Measurements from ENCODE around the gene ZNF524. TPM values are rescaled to one million over a fixed set of nuclear protein-coding genes. Genes with fewer than 3 reads are reported as not detected.

Gene ZNF524
- total RNA-seq, 1 experiment from 2014 or later: 11.1 TPM

DNA sequence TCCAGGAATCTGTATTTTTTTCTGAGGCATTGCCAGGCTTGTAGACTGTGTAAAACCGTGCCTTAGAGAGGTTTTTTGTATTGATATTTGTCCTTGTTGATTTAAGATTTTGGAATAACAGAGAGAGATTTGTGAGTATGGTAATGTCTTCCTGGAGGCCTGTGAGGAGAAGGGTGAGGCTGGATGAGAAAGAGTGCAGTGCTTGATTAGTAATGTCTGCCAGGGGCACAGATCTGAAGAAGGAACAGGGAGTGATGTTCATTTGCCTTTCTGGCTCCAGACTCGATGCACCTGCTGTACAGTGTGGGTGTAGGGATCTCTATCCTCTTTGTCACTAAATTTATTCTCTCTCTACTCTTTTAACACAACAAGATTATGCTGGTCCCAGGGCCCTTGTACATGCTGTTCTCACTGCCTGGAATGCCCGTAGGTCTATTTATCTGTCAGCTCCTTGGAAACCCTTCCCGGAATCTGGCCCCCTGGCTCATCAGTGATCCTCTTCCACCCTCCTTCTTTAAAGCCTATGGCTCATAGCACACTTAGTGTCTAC lies 5.0 kb upstream of the ZNF524 start:
- intact Hi-C loops (cut with micrococcal nuclease; ENCODE audit: unreplicated experiment): no loop called here
- Mint-ChIP-seq H3K9me3 (ENCODE audit: unreplicated experiment) (peaks cover 9% of the 10 kb centered on the region), H3K27ac (ENCODE audit: unreplicated experiment) (peak overlapping the region; percentile 25), H3K4me3 (ENCODE audit: unreplicated experiment) (no peak overlapping the region), H3K36me3 (ENCODE audit: insufficient read depth, unreplicated experiment) (peaks cover 63% of the 10 kb centered on the region), H3K4me1 (ENCODE audit: low read depth, unreplicated experiment) (peaks cover 14% of the 10 kb centered on the region), H3K27me3 (ENCODE audit: insufficient read depth, unreplicated experiment) (no peaks in the 10 kb centered on the region)
- no peak for TF ChIP-seq CTCF (IDR thresholded peaks at IDR 0.05; ENCODE audit: insufficient read depth in 1 of 2, low read depth in 1 of 2, low read length in 1 of 2, severe bottlenecking in 1 of 2, unreplicated experiment in 1 of 2)
- Histone ChIP-seq H3K36me3 (ENCODE audit: control insufficient read depth, insufficient read depth, low read length) (peaks cover 3% of the 10 kb centered on the region), H3K4me3 (ENCODE audit: low read depth, low read length) (no peak overlapping the region), H3K9me3 (no peaks in the 10 kb centered on the region), H3K4me1 (peaks cover 5% of the 10 kb centered on the region), H3K27me3 (replicated peaks; ENCODE audit: control insufficient read depth, insufficient read depth, low read length) (no peaks in the 10 kb centered on the region)
- POLR2A ChIA-PET: no interaction called here
- no TSS peak for BruUV-seq (replicated peaks)
- CTCF ChIA-PET: interaction anchor here (0.7 kb wide), 1 partner anchor 31 kb away, joined by 3 read pairs; no protein-coding TSS in a partner anchor
- DNase-seq: no peak

- H3K27me3 ChIP-seq (replicated peaks; ENCODE audit: control insufficient read depth, insufficient read depth, low read length): no peaks in the 10 kb centered on the region
- no peak overlapping the region for H3K4me3 Mint-ChIP-seq (ENCODE audit: unreplicated experiment)
- intact Hi-C loops (cut with micrococcal nuclease; ENCODE audit: unreplicated experiment): no loop called here
- no peak overlapping the region for H3K27ac Mint-ChIP-seq (ENCODE audit: unreplicated experiment)
- CTCF ChIA-PET: no interaction called here
- peaks cover 9% of the 10 kb centered on the region for H3K9me3 Mint-ChIP-seq (ENCODE audit: unreplicated experiment)
- POLR2A ChIA-PET: no interaction called here
- peaks cover 3% of the 10 kb centered on the region for H3K36me3 ChIP-seq (ENCODE audit: control insufficient read depth, insufficient read depth, low read length)
- no peak for TF ChIP-seq CTCF (IDR thresholded peaks at IDR 0.05; ENCODE audit: insufficient read depth in 1 of 2, low read depth in 1 of 2, low read length in 1 of 2, severe bottlenecking in 1 of 2, unreplicated experiment in 1 of 2)
- H3K4me3 ChIP-seq (ENCODE audit: low read depth, low read length): no peak overlapping the region
- DNase-seq: no peak
- no peaks in the 10 kb centered on the region for H3K9me3 ChIP-seq
- peaks cover 5% of the 10 kb centered on the region for H3K4me1 ChIP-seq
- H3K36me3 Mint-ChIP-seq (ENCODE audit: insufficient read depth, unreplicated experiment): peaks cover 65% of the 10 kb centered on the region
- H3K4me1 Mint-ChIP-seq (ENCODE audit: low read depth, unreplicated experiment): peaks cover 14% of the 10 kb centered on the region
- BruUV-seq (replicated peaks): no TSS peak
- no peaks in the 10 kb centered on the region for H3K27me3 Mint-ChIP-seq (ENCODE audit: insufficient read depth, unreplicated experiment)
These were observed 3.8 kb upstream of the ZNF524 start for GRCh38 chr19:55596304-55596703.

GRCh38 chr19:55597501-55597921 lies 2.6 kb upstream of the ZNF524 start:
- POLR2A ChIA-PET: interaction anchor here (0.6 kb wide), 1 partner anchor 118 kb away, joined by 3 read pairs; no protein-coding TSS in a partner anchor
- intact Hi-C loops (cut with micrococcal nuclease; ENCODE audit: unreplicated experiment): no loop called here
- no peaks in the 10 kb centered on the region for H3K27me3 ChIP-seq (replicated peaks; ENCODE audit: control insufficient read depth, insufficient read depth, low read length)
- no peak overlapping the region for H3K27ac Mint-ChIP-seq (ENCODE audit: unreplicated experiment)
- H3K27me3 Mint-ChIP-seq (ENCODE audit: insufficient read depth, unreplicated experiment): no peaks in the 10 kb centered on the region
- TF ChIP-seq CTCF (IDR thresholded peaks at IDR 0.05; ENCODE audit: insufficient read depth in 1 of 2, low read depth in 1 of 2, low read length in 1 of 2, severe bottlenecking in 1 of 2, unreplicated experiment in 1 of 2): no peak
- no peak overlapping the region for H3K4me3 ChIP-seq (ENCODE audit: low read depth, low read length)
- peaks cover 3% of the 10 kb centered on the region for H3K36me3 ChIP-seq (ENCODE audit: control insufficient read depth, insufficient read depth, low read length)
- H3K9me3 Mint-ChIP-seq (ENCODE audit: unreplicated experiment): peaks cover 9% of the 10 kb centered on the region
- peak overlapping the region; percentile 13 for H3K4me3 Mint-ChIP-seq (ENCODE audit: unreplicated experiment)
- peaks cover 5% of the 10 kb centered on the region for H3K4me1 ChIP-seq
- CTCF ChIA-PET: no interaction called here
- H3K36me3 Mint-ChIP-seq (ENCODE audit: insufficient read depth, unreplicated experiment): peaks cover 59% of the 10 kb centered on the region
- peaks cover 14% of the 10 kb centered on the region for H3K4me1 Mint-ChIP-seq (ENCODE audit: low read depth, unreplicated experiment)
- DNase-seq: no peak
- no TSS peak for BruUV-seq (replicated peaks)
- H3K9me3 ChIP-seq: no peaks in the 10 kb centered on the region

Measured in Caco-2 (cell line).